ENCODE measurements around the gene APOB.

The APOB gene

DNA sequence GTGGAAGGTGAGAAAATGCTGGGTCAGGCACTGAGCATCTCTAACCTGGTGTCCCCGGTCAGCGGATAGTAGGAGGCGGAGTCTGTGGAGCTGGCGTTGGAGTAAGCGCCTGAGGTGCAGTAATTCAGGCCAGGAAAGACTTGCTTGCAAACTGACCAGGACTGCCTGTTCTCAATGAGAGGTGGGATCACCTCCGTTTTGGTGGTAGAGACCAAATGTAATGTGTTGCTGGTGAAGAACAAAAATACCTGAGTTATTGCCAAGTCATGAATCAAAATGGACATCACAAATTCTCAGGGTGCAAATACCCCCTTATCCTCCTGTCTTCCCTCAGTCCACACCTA lies 24.2 kb downstream of the APOB start:
- TF ChIP-seq POLR2AphosphoS5 (IDR thresholded peaks at IDR 0.05; ENCODE audit: low read depth, low read length) = no peak
- TF ChIP-seq SIN3A (IDR thresholded peaks at IDR 0.05; ENCODE audit: borderline replicate concordance, insufficient read depth, low read length) = no peak
- TF ChIP-seq FOXP2 (optimal IDR thresholded peaks at IDR 0.05; ENCODE audit: borderline replicate concordance, extremely low read depth, extremely low read length, insufficient read depth) = no peak
- no peak for TF ChIP-seq TAF1 (IDR thresholded peaks at IDR 0.05; ENCODE audit: borderline replicate concordance, insufficient read depth, low read length)
- TF ChIP-seq, protein P1, sequence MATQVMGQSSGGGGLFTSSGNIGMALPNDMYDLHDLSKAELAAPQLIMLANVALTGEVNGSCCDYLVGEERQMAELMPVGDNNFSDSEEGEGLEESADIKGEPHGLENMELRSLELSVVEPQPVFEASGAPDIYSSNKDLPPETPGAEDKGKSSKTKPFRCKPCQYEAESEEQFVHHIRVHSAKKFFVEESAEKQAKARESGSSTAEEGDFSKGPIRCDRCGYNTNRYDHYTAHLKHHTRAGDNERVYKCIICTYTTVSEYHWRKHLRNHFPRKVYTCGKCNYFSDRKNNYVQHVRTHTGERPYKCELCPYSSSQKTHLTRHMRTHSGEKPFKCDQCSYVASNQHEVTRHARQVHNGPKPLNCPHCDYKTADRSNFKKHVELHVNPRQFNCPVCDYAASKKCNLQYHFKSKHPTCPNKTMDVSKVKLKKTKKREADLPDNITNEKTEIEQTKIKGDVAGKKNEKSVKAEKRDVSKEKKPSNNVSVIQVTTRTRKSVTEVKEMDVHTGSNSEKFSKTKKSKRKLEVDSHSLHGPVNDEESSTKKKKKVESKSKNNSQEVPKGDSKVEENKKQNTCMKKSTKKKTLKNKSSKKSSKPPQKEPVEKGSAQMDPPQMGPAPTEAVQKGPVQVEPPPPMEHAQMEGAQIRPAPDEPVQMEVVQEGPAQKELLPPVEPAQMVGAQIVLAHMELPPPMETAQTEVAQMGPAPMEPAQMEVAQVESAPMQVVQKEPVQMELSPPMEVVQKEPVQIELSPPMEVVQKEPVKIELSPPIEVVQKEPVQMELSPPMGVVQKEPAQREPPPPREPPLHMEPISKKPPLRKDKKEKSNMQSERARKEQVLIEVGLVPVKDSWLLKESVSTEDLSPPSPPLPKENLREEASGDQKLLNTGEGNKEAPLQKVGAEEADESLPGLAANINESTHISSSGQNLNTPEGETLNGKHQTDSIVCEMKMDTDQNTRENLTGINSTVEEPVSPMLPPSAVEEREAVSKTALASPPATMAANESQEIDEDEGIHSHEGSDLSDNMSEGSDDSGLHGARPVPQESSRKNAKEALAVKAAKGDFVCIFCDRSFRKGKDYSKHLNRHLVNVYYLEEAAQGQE (IDR thresholded peaks at IDR 0.05; ENCODE audit: insufficient read depth in 1 of 2, low read depth in 2 of 2, low read length in 2 of 2) = no peak

GRCh38 chr2:21019000-21019677 lies 24.7 kb downstream of the APOB start:
- TF ChIP-seq TAF1 (IDR thresholded peaks at IDR 0.05; ENCODE audit: borderline replicate concordance, insufficient read depth, low read length) (no peak), POLR2AphosphoS5 (IDR thresholded peaks at IDR 0.05; ENCODE audit: low read depth, low read length) (no peak), FOXP2 (optimal IDR thresholded peaks at IDR 0.05; ENCODE audit: borderline replicate concordance, extremely low read depth, extremely low read length, insufficient read depth) (no peak), SIN3A (IDR thresholded peaks at IDR 0.05; ENCODE audit: borderline replicate concordance, insufficient read depth, low read length) (no peak)
- TF ChIP-seq, protein P1 (IDR thresholded peaks at IDR 0.05; ENCODE audit: insufficient read depth in 1 of 2, low read depth in 2 of 2, low read length in 2 of 2) = no peak

DNA sequence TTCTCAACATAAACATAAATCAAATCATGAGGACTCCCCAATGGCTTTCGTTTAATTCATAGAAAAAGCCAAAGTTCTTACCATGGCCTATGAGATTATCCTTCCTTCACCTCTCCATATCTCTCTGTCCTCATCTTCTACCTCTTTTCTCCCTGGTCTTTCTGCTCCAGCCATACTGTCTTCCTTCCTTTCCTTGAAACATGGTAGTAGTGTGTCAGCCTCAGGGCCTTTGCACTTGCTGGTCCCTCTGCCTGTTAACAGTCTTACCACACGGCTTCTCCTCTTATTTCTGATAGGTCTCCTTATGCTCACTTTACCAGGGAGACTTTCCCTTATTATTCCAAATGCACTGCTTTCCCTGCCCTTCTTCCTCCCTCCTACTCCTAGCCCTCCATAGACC lies 25.6 kb downstream of the APOB start:
- TF ChIP-seq TAF1 (IDR thresholded peaks at IDR 0.05; ENCODE audit: borderline replicate concordance, insufficient read depth, low read length) = no peak
- TF ChIP-seq, protein P1 (IDR thresholded peaks at IDR 0.05; ENCODE audit: insufficient read depth in 1 of 2, low read depth in 2 of 2, low read length in 2 of 2) = no peak

- TF ChIP-seq POLR2AphosphoS5 (IDR thresholded peaks at IDR 0.05; ENCODE audit: low read depth, low read length) = no peak
- TF ChIP-seq TAF1 (IDR thresholded peaks at IDR 0.05; ENCODE audit: borderline replicate concordance, insufficient read depth, low read length) = no peak
Measured at GRCh38 chr2:21017748-21018276, 26.1 kb downstream of the APOB start.

DNA sequence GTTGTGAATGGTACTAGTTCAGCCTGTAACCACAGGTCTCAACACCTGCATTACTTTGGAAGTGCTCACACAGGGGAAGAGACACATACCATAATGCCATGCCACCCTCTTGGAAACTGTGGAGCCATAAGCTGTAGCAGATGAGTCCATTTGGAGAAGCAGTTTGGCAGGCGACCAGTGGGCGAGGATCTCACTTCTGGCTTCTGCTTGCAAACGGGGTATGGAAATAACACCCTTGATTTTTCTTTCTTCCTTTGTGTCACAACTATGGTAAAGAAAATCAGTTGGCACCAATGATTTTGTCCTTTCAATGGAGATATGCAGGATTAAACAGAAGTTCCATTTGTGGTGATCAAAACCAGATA lies 28.6 kb downstream of the APOB start:
- no peak for TF ChIP-seq TAF1 (IDR thresholded peaks at IDR 0.05; ENCODE audit: borderline replicate concordance, insufficient read depth, low read length)
- no peak for TF ChIP-seq SIN3A (IDR thresholded peaks at IDR 0.05; ENCODE audit: borderline replicate concordance, insufficient read depth, low read length)
- TF ChIP-seq POLR2AphosphoS5 (IDR thresholded peaks at IDR 0.05; ENCODE audit: low read depth, low read length) = no peak
- TF ChIP-seq FOXP2 (optimal IDR thresholded peaks at IDR 0.05; ENCODE audit: borderline replicate concordance, extremely low read depth, extremely low read length, insufficient read depth) = no peak
- TF ChIP-seq, protein P1 (IDR thresholded peaks at IDR 0.05; ENCODE audit: insufficient read depth in 1 of 2, low read depth in 2 of 2, low read length in 2 of 2) = no peak
